Measurements from ENCODE around the gene LAMA2.
A peak's percentile ranks its signal among the peaks of the same experiment; 100 is the strongest.

The LAMA2 gene

GRCh38 chr6:129539032-129539431, 656.1 kb downstream of the LAMA2 start:
- in situ Hi-C loops (cut with HindIII; ENCODE audit: low pct_ligation_motif_present, low sequenced_read_pairs): no loop called here

GRCh38 chr6:129542705-129543104, 659.8 kb downstream of the LAMA2 start:
- DNase-seq: no peak
- H3K4me3 ChIP-seq (ENCODE audit: low read depth, low read length): no peak overlapping the region
- no peaks in the 10 kb centered on the region for H3K36me3 ChIP-seq (replicated peaks)
- H3K27me3 ChIP-seq (replicated peaks): no peaks in the 10 kb centered on the region
- no peak overlapping the region for H3K27ac ChIP-seq
- in situ Hi-C loops (cut with HindIII; ENCODE audit: low pct_ligation_motif_present, low sequenced_read_pairs): no loop called here
- TF ChIP-seq CTCF (IDR thresholded peaks at IDR 0.05; ENCODE audit: low read depth, low read length, missing control alignments): no peak

More at GRCh38 chr6:129539032-129539431, 656.1 kb downstream of the LAMA2 start:
- TF ChIP-seq CTCF (IDR thresholded peaks at IDR 0.05; ENCODE audit: low read depth, low read length, missing control alignments): no peak
- no peaks in the 10 kb centered on the region for H3K36me3 ChIP-seq (replicated peaks)
- H3K27ac ChIP-seq: no peak overlapping the region
- H3K4me3 ChIP-seq (ENCODE audit: low read depth, low read length): no peak overlapping the region
- DNase-seq: no peak
- H3K27me3 ChIP-seq (replicated peaks): no peaks in the 10 kb centered on the region

- Histone ChIP-seq H3K4me3 (ENCODE audit: low read depth, low read length) (no peak overlapping the region), H3K27me3 (replicated peaks) (no peaks in the 10 kb centered on the region), H3K36me3 (replicated peaks) (no peaks in the 10 kb centered on the region), H3K27ac (peak overlapping the region; percentile 9)
- in situ Hi-C loops (cut with HindIII; ENCODE audit: low pct_ligation_motif_present, low sequenced_read_pairs): no loop called here
- DNase-seq: peak; percentile 53
- TF ChIP-seq CTCF (IDR thresholded peaks at IDR 0.05; ENCODE audit: low read depth, low read length, missing control alignments): no peak
Observed at GRCh38 chr6:129543981-129544380, 661.0 kb downstream of the LAMA2 start.

- in situ Hi-C loops (cut with HindIII; ENCODE audit: low pct_ligation_motif_present, low sequenced_read_pairs): no loop called here
- Histone ChIP-seq H3K27ac (peak overlapping the region; percentile 53), H3K4me3 (ENCODE audit: low read depth, low read length) (no peak overlapping the region), H3K27me3 (replicated peaks) (no peaks in the 10 kb centered on the region), H3K36me3 (replicated peaks) (no peaks in the 10 kb centered on the region)
- peak; percentile 15 for DNase-seq
- TF ChIP-seq CTCF (IDR thresholded peaks at IDR 0.05; ENCODE audit: low read depth, low read length, missing control alignments): no peak
Observed at GRCh38 chr6:129544892-129545612, 662.1 kb downstream of the LAMA2 start.

- Histone ChIP-seq H3K4me3 (ENCODE audit: low read depth, low read length) (no peak overlapping the region), H3K36me3 (replicated peaks) (no peaks in the 10 kb centered on the region), H3K27me3 (replicated peaks) (no peaks in the 10 kb centered on the region), H3K27ac (no peak overlapping the region)
- in situ Hi-C loops (cut with HindIII; ENCODE audit: low pct_ligation_motif_present, low sequenced_read_pairs): no loop called here
- no peak for TF ChIP-seq CTCF (IDR thresholded peaks at IDR 0.05; ENCODE audit: low read depth, low read length, missing control alignments)
- DNase-seq: peak; percentile 37
Observed at GRCh38 chr6:129546702-129547101, 663.8 kb downstream of the LAMA2 start.

GRCh38 chr6:129551486-129551885, 668.5 kb downstream of the LAMA2 start:
- no peak for TF ChIP-seq CTCF (IDR thresholded peaks at IDR 0.05; ENCODE audit: low read depth, low read length, missing control alignments)
- Histone ChIP-seq H3K27ac (no peak overlapping the region), H3K27me3 (replicated peaks) (no peaks in the 10 kb centered on the region), H3K4me3 (ENCODE audit: low read depth, low read length) (no peak overlapping the region), H3K36me3 (replicated peaks) (no peaks in the 10 kb centered on the region)
- no peak for DNase-seq
- in situ Hi-C loops (cut with HindIII; ENCODE audit: low pct_ligation_motif_present, low sequenced_read_pairs): no loop called here
